Measurements from ENCODE around the gene ADGRG3.

The ADGRG3 gene

DNA sequence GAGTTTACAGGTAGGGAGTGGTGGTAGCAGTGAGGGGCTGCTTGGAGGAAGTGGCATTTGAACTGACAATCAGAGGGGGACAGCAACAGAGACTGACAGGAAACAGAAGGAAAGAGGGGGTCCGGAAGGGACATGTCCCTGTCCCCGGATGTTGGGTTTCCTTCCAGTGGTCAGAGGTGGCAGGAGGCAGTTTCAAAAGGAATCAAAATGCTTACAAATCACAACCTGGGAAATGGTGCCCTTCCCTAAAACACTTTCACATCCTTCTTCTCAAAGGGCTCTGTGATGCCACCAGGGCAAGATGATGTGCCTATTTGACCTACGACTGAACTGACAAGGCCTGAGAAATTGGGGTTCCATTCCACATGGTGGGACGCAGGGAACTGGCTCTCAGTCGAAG lies 20.0 kb upstream of the ADGRG3 start:
- DNase-seq (ENCODE audit: low read depth, low spot score): no peak
- POLR2A ChIA-PET: no interaction called here
- no peak overlapping the region for H3K4me3 ChIP-seq (ENCODE audit: low read depth, low read length)
- CTCF ChIA-PET: interaction anchor here (0.8 to 8.2 kb wide), 42 partner anchors 10 to 358 kb away, joined by 3 to 256 read pairs (median 7); partner anchors contain the start of genes ADGRG1, ADGRG3, KATNB1 and ZNF319
- TF ChIP-seq, protein P1, sequence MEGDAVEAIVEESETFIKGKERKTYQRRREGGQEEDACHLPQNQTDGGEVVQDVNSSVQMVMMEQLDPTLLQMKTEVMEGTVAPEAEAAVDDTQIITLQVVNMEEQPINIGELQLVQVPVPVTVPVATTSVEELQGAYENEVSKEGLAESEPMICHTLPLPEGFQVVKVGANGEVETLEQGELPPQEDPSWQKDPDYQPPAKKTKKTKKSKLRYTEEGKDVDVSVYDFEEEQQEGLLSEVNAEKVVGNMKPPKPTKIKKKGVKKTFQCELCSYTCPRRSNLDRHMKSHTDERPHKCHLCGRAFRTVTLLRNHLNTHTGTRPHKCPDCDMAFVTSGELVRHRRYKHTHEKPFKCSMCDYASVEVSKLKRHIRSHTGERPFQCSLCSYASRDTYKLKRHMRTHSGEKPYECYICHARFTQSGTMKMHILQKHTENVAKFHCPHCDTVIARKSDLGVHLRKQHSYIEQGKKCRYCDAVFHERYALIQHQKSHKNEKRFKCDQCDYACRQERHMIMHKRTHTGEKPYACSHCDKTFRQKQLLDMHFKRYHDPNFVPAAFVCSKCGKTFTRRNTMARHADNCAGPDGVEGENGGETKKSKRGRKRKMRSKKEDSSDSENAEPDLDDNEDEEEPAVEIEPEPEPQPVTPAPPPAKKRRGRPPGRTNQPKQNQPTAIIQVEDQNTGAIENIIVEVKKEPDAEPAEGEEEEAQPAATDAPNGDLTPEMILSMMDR (IDR thresholded peaks at IDR 0.05; ENCODE audit: insufficient read depth, low read length, missing control alignments): no peak

DNA sequence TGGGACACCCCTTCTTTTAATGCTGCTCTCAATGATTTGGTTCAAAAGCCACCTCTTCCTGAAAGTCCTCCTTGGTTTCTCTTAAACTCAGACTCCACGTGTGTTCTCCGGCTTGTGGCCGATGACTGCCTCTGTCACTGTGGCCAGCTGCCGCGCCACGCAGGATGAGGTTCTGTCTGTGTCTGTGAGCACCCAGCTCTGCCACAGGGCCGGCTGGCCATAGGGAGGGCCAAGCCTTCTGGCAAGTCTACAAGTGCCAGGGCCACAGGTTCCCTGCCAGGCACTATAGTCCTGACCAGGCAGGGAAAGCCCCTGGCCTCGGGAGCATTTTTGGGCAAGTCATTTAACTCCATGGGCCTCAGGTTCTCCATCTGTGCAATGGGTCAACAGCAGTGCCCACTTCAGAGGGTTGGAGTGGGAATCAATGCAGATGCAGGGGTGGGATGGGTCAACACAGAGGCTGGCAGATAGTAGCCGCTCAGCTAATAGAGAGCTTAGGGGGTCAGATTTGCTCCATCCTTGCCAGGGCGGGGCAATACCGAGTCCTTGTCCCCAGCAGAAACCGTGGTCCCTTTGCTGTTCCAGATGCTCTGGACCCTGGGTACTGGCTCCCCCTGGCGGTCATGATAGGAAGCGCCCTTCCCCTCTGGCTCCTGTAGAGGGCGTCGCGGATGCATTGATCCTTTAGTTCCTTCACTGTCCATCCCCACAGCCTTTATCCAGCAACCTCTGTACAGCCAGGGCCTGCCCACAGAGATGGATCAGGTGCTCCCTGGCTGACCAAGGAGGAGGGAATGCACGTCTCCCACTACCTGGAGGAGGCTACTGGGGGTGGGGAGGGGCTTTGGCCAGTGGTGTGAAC lies 19.3 kb upstream of the ADGRG3 start:
- ChIA-PET POLR2A (no interaction called here), CTCF (interaction anchor here (0.5 to 8.2 kb wide), 53 partner anchors 9 to 358 kb away, joined by 3 to 256 read pairs (median 6); partner anchors contain the start of genes ADGRG1, ADGRG3, KATNB1 and ZNF319)
- TF ChIP-seq, protein P1 (IDR thresholded peaks at IDR 0.05; ENCODE audit: insufficient read depth, low read length, missing control alignments): peak; percentile 100
- H3K4me3 ChIP-seq (ENCODE audit: low read depth, low read length): no peak overlapping the region
- no peak for DNase-seq (ENCODE audit: low read depth, low spot score)

DNA sequence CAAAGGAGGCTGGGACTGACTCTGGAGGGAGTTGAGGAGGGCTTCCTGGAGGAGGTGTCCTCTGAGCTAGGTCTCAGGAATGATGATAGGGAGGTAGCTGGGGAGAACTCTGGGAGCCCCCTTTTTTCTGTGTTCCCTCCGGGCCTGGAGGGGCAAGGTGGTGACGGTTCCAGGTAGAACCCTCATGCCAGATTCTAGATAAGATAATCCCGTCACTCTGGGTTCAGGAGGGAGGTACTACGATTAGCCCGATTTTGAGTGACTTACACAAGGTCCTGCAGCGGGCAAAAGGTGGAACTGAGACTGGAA lies 18.7 kb upstream of the ADGRG3 start:
- CTCF ChIA-PET: interaction anchor here (0.6 to 8.2 kb wide), 33 partner anchors 9 to 332 kb away, joined by 3 to 256 read pairs (median 7); partner anchors contain the start of gene ADGRG1
- POLR2A ChIA-PET: no interaction called here
- DNase-seq (ENCODE audit: low read depth, low spot score): no peak
- no peak overlapping the region for H3K4me3 ChIP-seq (ENCODE audit: low read depth, low read length)
- TF ChIP-seq, protein P1 (IDR thresholded peaks at IDR 0.05; ENCODE audit: insufficient read depth, low read length, missing control alignments): no peak

DNA sequence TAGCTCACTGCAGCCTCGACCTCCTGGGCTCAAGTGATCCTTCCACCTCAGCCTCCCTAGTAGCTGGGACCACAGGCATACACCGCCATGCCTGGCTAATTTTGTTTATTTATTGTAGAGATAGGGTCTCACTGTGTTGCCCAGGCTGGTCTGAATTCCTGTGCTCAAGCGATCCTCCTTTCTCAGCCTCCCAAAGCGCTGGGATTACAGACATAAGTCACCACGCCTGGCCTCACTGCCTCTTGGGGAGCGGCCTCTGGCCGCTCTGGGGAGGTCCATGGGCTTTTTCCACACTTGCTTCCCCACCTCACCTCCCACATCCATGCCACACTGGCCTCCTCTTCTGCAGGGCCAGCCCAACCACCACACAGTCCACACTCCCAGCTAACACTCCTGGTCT lies 18.3 kb upstream of the ADGRG3 start:
- CTCF ChIA-PET: interaction anchor here (0.6 to 8.2 kb wide), 26 partner anchors 8 to 332 kb away, joined by 3 to 256 read pairs (median 12); partner anchors contain the start of gene ADGRG1

DNA sequence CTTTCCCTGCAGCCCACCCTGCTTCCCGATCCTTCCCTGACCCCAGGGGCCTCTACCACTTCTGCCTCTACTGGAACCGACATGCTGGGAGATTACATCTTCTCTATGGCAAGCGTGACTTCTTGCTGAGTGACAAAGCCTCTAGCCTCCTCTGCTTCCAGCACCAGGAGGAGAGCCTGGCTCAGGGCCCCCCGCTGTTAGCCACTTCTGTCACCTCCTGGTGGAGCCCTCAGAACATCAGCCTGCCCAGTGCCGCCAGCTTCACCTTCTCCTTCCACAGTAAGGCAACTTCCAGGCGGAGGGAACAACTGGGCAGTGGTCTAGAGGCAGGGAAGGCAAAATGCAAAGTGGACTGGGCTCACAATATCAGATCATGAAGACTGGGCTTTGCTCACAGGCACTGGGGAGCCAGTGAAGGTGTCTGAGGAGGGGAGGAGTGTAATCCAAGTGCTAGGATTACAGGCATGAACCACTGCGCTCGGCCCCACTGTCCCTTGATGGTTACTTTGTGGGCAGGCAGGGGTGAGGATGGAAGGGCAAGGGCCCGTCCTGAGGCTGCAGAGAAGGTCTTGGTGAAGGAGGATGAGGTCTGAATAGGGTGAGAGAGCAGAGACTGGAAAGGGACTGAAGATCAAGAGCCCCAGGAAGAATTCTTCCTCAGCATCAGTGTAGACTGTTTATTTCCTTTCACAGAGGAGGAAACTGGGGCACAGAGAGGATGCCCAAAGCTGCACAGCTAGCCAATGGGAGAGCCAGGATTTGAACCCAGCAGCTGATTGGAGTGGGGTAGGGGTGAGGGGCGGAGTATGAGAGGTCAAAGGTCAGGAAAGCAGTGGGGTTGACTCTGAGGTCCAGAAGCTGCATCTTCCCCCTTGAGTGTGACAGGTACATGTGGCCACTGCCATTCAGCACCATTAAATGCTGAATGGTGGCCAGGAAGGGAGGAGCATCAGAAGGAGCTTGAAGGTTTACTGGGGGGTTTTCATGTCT lies 16.5 kb upstream of the ADGRG3 start:
- TF ChIP-seq, protein P1 (IDR thresholded peaks at IDR 0.05; ENCODE audit: insufficient read depth, low read length, missing control alignments): no peak
- CTCF ChIA-PET: interaction anchor here (0.9 to 8.2 kb wide), 8 partner anchors 8 to 76 kb away, joined by 3 to 256 read pairs (median 4); partner anchors contain the start of gene ADGRG1

More for the DNA sequence above, 18.3 kb upstream of the ADGRG3 start:
- no peak overlapping the region for H3K4me3 ChIP-seq (ENCODE audit: low read depth, low read length)
- TF ChIP-seq, protein P1 (IDR thresholded peaks at IDR 0.05; ENCODE audit: insufficient read depth, low read length, missing control alignments): no peak
- POLR2A ChIA-PET: no interaction called here
- DNase-seq (ENCODE audit: low read depth, low spot score): no peak

More for the DNA sequence above, 16.5 kb upstream of the ADGRG3 start:
- DNase-seq (ENCODE audit: low read depth, low spot score): no peak
- H3K4me3 ChIP-seq (ENCODE audit: low read depth, low read length): no peak overlapping the region
- POLR2A ChIA-PET: no interaction called here
